ENCODE data around the gene PLCB2. TPM values are rescaled to one million over a fixed set of nuclear protein-coding genes. Genes with fewer than 3 reads are reported as not detected.

The PLCB2 gene
- total RNA-seq, 3 donors from 2014 or later (not counting 1 experiment from before 2014, with no cell fraction given), result 345 to 440 (median 432) TPM

GRCh38 chr15:40250771-40251483 lies 56.8 kb downstream of the PLCB2 start:
- no peaks in the 10 kb centered on the region for H3K36me3 Mint-ChIP-seq
- Histone ChIP-seq H3K36me3 (ENCODE audit: control insufficient read depth, insufficient read depth, low read length) (no peaks in the 10 kb centered on the region), H3K27ac (ENCODE audit: low read length) (no peak overlapping the region), H3K4me1 (ENCODE audit: control insufficient read depth, insufficient read depth, low read length) (peaks cover 25% of the 10 kb centered on the region), H3K9me3 (ENCODE audit: control insufficient read depth, insufficient read depth, low read length) (no peaks in the 10 kb centered on the region), H3K27me3 (ENCODE audit: control insufficient read depth, insufficient read depth, low read length) (peaks cover 9% of the 10 kb centered on the region), H3K4me3 (ENCODE audit: low read length) (no peak overlapping the region)
- WGBS (ENCODE audit: insufficient coverage), result 93% methylated on average over 13 of the region's 13 CpGs
- H3K4me3 Mint-ChIP-seq, result peak overlapping the region; percentile 68
- ATAC-seq, result no peak
- H3K9me3 Mint-ChIP-seq, result no peaks in the 10 kb centered on the region
- no peak overlapping the region for H3K27ac Mint-ChIP-seq
- intact Hi-C loops (cut with micrococcal nuclease), result no loop called here
- H3K4me1 Mint-ChIP-seq, result peaks cover 6 to 17% of the 10 kb centered on the region in 2 donors
- DNase-seq, result no peak
- H3K27me3 Mint-ChIP-seq (ENCODE audit: low read depth in 2 of 2), result peaks cover 10 to 23% of the 10 kb centered on the region in 2 donors
- TF ChIP-seq CTCF (IDR thresholded peaks at IDR 0.05), result no peak

- 97% methylated on average over 8 of the region's 8 CpGs for WGBS (ENCODE audit: insufficient coverage)
- H3K27ac Mint-ChIP-seq, result no peak overlapping the region
- H3K27me3 Mint-ChIP-seq (ENCODE audit: low read depth in 2 of 2), result peaks cover 10 to 23% of the 10 kb centered on the region in 2 donors
- Histone ChIP-seq H3K27me3 (ENCODE audit: control insufficient read depth, insufficient read depth, low read length) (peaks cover 9% of the 10 kb centered on the region), H3K9me3 (ENCODE audit: control insufficient read depth, insufficient read depth, low read length) (no peaks in the 10 kb centered on the region), H3K36me3 (ENCODE audit: control insufficient read depth, insufficient read depth, low read length) (no peaks in the 10 kb centered on the region), H3K4me3 (ENCODE audit: low read length) (no peak overlapping the region), H3K27ac (ENCODE audit: low read length) (no peak overlapping the region), H3K4me1 (ENCODE audit: control insufficient read depth, insufficient read depth, low read length) (peaks cover 19% of the 10 kb centered on the region)
- intact Hi-C loops (cut with micrococcal nuclease), result no loop called here
- no peak for DNase-seq
- no peak overlapping the region for H3K4me3 Mint-ChIP-seq
- TF ChIP-seq CTCF (IDR thresholded peaks at IDR 0.05), result no peak
- no peak for ATAC-seq
- H3K4me1 Mint-ChIP-seq, result peaks cover 6 to 17% of the 10 kb centered on the region in 2 donors
- H3K9me3 Mint-ChIP-seq, result no peaks in the 10 kb centered on the region
- no peaks in the 10 kb centered on the region for H3K36me3 Mint-ChIP-seq
Observed at GRCh38 chr15:40250304-40250656, 57.5 kb downstream of the PLCB2 start.

GRCh38 chr15:40249477-40250303 lies 58.0 kb downstream of the PLCB2 start:
- ATAC-seq, result no peak
- no peak for TF ChIP-seq CTCF (IDR thresholded peaks at IDR 0.05)
- Mint-ChIP-seq H3K9me3 (no peaks in the 10 kb centered on the region), H3K27ac (no peak overlapping the region), H3K4me3 (no peak overlapping the region), H3K36me3 (no peaks in the 10 kb centered on the region), H3K27me3 (ENCODE audit: low read depth in 2 of 2) (peaks cover 10 to 23% of the 10 kb centered on the region in 2 donors), H3K4me1 (peaks cover 6 to 17% of the 10 kb centered on the region in 2 donors)
- Histone ChIP-seq H3K4me3 (ENCODE audit: low read length) (no peak overlapping the region), H3K4me1 (ENCODE audit: control insufficient read depth, insufficient read depth, low read length) (peaks cover 19% of the 10 kb centered on the region), H3K36me3 (ENCODE audit: control insufficient read depth, insufficient read depth, low read length) (no peaks in the 10 kb centered on the region), H3K27ac (ENCODE audit: low read length) (no peak overlapping the region), H3K9me3 (ENCODE audit: control insufficient read depth, insufficient read depth, low read length) (no peaks in the 10 kb centered on the region), H3K27me3 (ENCODE audit: control insufficient read depth, insufficient read depth, low read length) (peaks cover 9% of the 10 kb centered on the region)
- 41% methylated on average over 10 of the region's 11 CpGs for WGBS (ENCODE audit: insufficient coverage)
- intact Hi-C loops (cut with micrococcal nuclease), result no loop called here
- no peak for DNase-seq
